Fibroblast of pulmonary artery (primary cell): ENCODE data around the gene GOLM1.

Source experiments
- DNase-seq: peaks from one replicate; pipeline ENCODE4 v3.0.0-alpha.2; 2010; ENCODE audit warnings: low read depth
- H3K4me3 ChIP-seq: replicated peaks from 2 replicates; pipeline ENCODE4 v1.5.1; 2011; ENCODE audit warnings: low read depth, mild to moderate bottlenecking, control low read depth, low read length, moderate library complexity
- CTCF ChIP-seq: IDR thresholded peaks from 2 replicates; pipeline ENCODE4 v1.5.1; 2011; ENCODE audit warnings: mild to moderate bottlenecking, control low read depth, low read length, inconsistent platforms; ENCODE audit errors: missing control alignments

The GOLM1 gene

GRCh38 chr9:86082870-86083269, 16.5 kb downstream of the GOLM1 start:
- no peak for DNase-seq
- H3K4me3 ChIP-seq, result no peak overlapping the region
- TF ChIP-seq CTCF, result no peak

GRCh38 chr9:86079865-86080469, 19.4 kb downstream of the GOLM1 start:
- no peak overlapping the region for H3K4me3 ChIP-seq
- no peak for TF ChIP-seq CTCF
- peak; percentile 25 for DNase-seq

- peak; percentile 36 for DNase-seq
- no peak overlapping the region for H3K4me3 ChIP-seq
- TF ChIP-seq CTCF, result no peak
Measured at GRCh38 chr9:86079421-86079831, 19.9 kb downstream of the GOLM1 start.

GRCh38 chr9:86078731-86079130, 20.6 kb downstream of the GOLM1 start:
- TF ChIP-seq CTCF, result no peak
- DNase-seq, result no peak
- H3K4me3 ChIP-seq, result no peak overlapping the region

GRCh38 chr9:86077276-86077675, 22.1 kb downstream of the GOLM1 start:
- H3K4me3 ChIP-seq, result no peak overlapping the region
- TF ChIP-seq CTCF, result no peak
- DNase-seq, result no peak

GRCh38 chr9:86075132-86076109, 23.9 kb downstream of the GOLM1 start:
- TF ChIP-seq CTCF, result no peak
- no peak overlapping the region for H3K4me3 ChIP-seq
- DNase-seq, result no peak
